Right cardiac atrium (tissue), 5 donors: ENCODE results near the gene FARP2. TPM values are rescaled to one million over a fixed set of nuclear protein-coding genes. Genes with fewer than 3 reads are reported as not detected.
A peak's percentile ranks its signal among the peaks of the same experiment; 100 is the strongest.

ENCODE experiments used
- ATAC-seq, 2 donors: fragments of 200-7000 bp; cut with Tn5 transposase; one replicate each; pipeline versions ENCODE4 v1.8.0 to v1.9.1; 2020; ENCODE audit warnings: moderate library complexity in 2 of 2, mild to moderate bottlenecking in 1 of 2
- DNase-seq, 3 donors: peaks; one replicate each; pipeline ENCODE4 v3.0.0-alpha.2; 2020
- H3K27ac ChIP-seq: one replicate; pipeline ENCODE4 v1.5.1; 2013; ENCODE audit warnings: mild to moderate bottlenecking, low read length, control low read depth, moderate library complexity
- H3K27me3 ChIP-seq: one replicate; pipeline ENCODE4 v1.6.1; 2013; ENCODE audit not compliant: control insufficient read depth, insufficient read depth
- H3K4me1 ChIP-seq: one replicate; pipeline ENCODE4 v1.6.1; 2013; ENCODE audit warnings: low read length; ENCODE audit not compliant: control insufficient read depth, insufficient read depth
- H3K4me3 ChIP-seq: one replicate; pipeline ENCODE4 v1.5.1; 2013; ENCODE audit warnings: low read length, control low read depth
- H3K9me3 ChIP-seq: one replicate; pipeline ENCODE4 v1.6.1; 2013; ENCODE audit warnings: low read length; ENCODE audit not compliant: control insufficient read depth
- WGBS: extraction: QIAGEN DNeasy Blood & Tissue Kit; methylation state at CpG from one replicate; pipeline ENCODE4 v1.1.7; 2013; 5-methylcytosine and 5-hydroxymethylcytosine counted together
- intact Hi-C, 4 donors: fragments of 100-400 bp; cut with DNase I; formaldehyde crosslinking; loops; one replicate each; pipeline versions ENCODE4 v1.11.0 to v1.14.0; 2022 to 2023
- polyA plus RNA-seq: library from polyadenylated mRNA; stranded (reverse); fragments of 200-250 nt; gene quantifications from one replicate; pipeline ENCODE4 v1.2.3, GENCODE V29; 2013
- total RNA-seq, 4 donors: library from RNA; stranded (reverse); fragmentation: NEBNext Ultra II Directional; extraction: Animal tissue kit (Norgen Biotek cat#: 25700); gene quantifications; one replicate each; pipeline ENCODE4 v1.2.1, GENCODE V29; 2021
- donor health status: healthy with polysubstance abuse.
- donor health status: DM: no; HTN: yes; CAD: no.
- donor health status: DM: no; HTN: no; CAD: no.
- donor health status: DM: no; HTN: yes; CAD: no; lungs with severe emphysema.
- donor health status: DM: yes; HTN: yes; CAD: no.

Gene FARP2
- total and polyA plus RNA-seq, 5 donors: 6.1 to 28.4 (median 24.1) TPM

DNA sequence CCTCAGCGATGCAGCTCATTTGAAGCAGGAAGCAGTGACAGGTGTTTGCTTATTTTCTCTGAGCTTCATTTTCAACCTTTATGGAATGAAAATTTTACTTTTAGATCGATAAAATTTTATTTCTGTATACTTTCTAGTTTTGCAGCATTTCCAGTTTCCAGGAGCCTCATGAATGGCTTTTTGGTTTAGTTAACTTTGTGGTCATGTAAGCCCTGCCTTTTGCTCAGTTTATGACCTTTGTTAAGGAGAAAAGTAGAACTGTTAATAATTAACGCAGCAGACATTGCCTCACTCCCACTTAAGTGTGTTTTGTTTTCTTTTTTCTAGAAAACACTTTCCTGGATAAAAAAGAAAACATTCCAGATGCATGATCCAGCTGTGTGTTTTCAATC, 4.4 kb upstream of the FARP2 start:
- H3K27me3 ChIP-seq: no peaks in the 10 kb centered on the region
- WGBS: 75% methylated on average over 3 of the region's 3 CpGs
- H3K9me3 ChIP-seq: no peaks in the 10 kb centered on the region
- H3K4me3 ChIP-seq: no peak overlapping the region
- no peaks in the 10 kb centered on the region for H3K4me1 ChIP-seq
- no peak overlapping the region for H3K27ac ChIP-seq
- intact Hi-C loops: no loop called here
- DNase-seq (no peak), ATAC-seq (no peak)

DNA sequence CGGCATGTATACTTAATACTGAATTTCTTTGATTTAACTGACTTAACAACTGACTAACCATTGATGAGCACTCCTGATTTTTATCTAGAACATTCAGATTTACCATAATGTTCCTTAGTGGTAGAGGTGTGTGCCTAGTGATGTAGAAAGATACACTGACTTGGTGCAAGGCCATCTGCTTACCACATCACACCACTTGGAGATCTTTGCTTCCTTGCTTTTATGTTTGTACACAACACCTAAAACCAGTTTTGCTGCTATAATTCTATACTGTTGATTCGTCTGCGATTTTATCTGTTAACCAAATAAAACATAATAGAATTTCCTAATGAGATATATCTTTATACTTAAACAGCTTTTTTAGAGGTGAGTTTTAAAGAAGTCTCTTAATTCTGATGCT, 3.9 kb upstream of the FARP2 start:
- Histone ChIP-seq H3K27me3 (no peaks in the 10 kb centered on the region), H3K4me1 (no peaks in the 10 kb centered on the region), H3K9me3 (no peaks in the 10 kb centered on the region), H3K27ac (no peak overlapping the region), H3K4me3 (no peak overlapping the region)
- intact Hi-C loops: no loop called here
- DNase-seq (no peak), ATAC-seq (no peak)
- 90% methylated on average over 3 of the region's 3 CpGs for WGBS

DNA sequence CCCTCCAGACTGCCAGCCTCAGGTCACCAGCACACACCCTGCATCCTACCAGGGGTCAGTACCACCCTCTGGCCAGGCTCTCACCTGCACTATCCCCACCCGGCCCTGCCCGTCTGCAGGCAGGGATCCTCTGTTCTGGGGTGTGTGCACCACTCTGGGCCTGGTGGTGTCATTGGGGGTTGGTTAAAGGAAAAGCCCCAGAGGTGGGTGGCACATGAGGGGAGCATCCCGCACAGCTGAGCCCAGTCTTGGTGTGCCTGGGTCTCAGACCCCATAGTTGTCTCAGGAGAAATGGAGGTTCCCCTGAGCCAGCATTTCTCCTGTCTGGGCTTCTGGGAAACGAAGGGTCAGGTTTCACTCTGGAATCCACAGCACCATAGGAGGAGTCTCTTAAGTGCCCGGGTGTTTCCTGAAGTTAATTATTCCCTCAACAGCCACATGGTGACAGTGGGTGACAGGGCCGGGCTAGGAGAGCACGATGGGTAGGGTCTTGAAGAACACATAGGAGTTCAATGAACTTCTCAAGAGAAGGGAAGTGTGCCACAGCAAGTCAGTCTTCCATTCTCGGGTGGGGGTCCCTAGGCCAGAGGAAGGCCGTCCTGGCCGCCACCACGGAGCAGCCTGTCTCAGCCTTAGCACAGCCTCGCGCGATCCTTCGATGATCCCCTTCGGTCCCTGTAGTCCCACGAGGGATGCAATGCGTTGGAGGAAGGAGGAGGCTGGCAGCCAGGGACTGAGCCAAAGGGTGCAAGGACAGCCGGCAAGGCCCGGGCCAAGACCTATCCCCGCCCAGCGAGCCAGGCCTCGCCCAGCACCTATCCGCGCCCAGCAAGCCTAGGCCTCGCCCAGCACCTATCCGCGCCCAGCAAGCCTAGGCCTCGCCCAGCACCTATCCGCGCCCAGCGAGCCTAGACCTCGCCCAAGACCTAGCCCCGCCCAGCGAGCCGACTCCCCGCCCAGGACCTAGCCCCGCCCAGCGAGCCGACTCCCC, 1.1 kb upstream of the FARP2 start:
- 28% methylated on average over 37 of the region's 40 CpGs for WGBS
- peak; percentile 84 to 95 (median 95) for DNase-seq

DNA sequence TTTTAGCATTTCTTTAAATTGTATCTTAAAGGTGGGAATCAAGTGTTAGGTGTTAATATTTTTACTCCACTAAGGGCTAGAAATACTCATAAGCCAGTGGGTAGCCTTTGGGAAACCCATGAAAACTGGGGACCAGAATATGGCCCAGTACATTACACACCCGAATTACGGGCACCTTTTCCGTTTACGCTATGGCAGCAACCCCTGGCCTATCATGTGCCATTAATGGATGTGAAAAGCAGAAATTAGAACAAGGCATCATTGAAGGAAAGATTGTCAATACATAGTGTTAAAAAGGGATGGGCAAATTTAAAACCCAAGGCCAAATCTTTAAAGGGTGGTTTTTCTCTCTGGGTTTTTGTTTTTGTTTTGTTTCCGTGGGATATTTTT, 781 bp downstream of the FARP2 start:
- intact Hi-C loops: no loop called here
- DNase-seq: no peak

More for the DNA sequence above, 1.1 kb upstream of the FARP2 start:
- Histone ChIP-seq H3K27me3 (no peaks in the 10 kb centered on the region), H3K4me1 (no peaks in the 10 kb centered on the region), H3K9me3 (no peaks in the 10 kb centered on the region), H3K4me3 (peak overlapping the region; percentile 7), H3K27ac (peak overlapping the region; percentile 86)
- intact Hi-C loops: no loop called here
- peak; percentile 64 to 69 for ATAC-seq

DNA sequence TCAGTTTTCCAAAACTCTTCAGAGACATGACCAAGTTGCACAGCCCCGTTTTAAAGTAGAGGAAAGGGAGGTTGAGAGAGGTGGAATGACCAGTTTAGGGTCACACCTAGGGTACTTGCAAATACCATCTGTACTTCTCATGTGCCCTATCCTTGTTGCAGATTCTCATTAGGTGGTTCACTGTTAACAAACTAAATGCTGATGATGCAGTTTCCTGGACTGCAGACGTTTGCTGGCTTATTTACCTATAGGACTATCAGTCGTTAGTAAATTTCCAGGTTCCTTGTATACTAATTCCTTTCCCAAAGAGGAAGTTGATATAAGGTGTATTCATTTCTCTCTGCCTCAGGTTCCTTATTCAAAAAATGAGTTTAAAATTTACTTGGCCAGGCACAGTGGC, 1.4 kb downstream of the FARP2 start:
- intact Hi-C loops: no loop called here
- DNase-seq (no peak), ATAC-seq (no peak)
- Histone ChIP-seq H3K4me3 (no peak overlapping the region), H3K27ac (no peak overlapping the region), H3K27me3 (no peaks in the 10 kb centered on the region), H3K4me1 (no peaks in the 10 kb centered on the region), H3K9me3 (no peaks in the 10 kb centered on the region)
- 58% methylated on average over 3 of the region's 3 CpGs for WGBS

More for the DNA sequence above, 781 bp downstream of the FARP2 start:
- H3K4me1 ChIP-seq: no peaks in the 10 kb centered on the region
- H3K9me3 ChIP-seq: no peaks in the 10 kb centered on the region
- WGBS: 15% methylated on average over 5 of the region's 5 CpGs
- ATAC-seq: no peak
- H3K27me3 ChIP-seq: no peaks in the 10 kb centered on the region
- H3K4me3 ChIP-seq: peak overlapping the region; percentile 55
- H3K27ac ChIP-seq: no peak overlapping the region

DNA sequence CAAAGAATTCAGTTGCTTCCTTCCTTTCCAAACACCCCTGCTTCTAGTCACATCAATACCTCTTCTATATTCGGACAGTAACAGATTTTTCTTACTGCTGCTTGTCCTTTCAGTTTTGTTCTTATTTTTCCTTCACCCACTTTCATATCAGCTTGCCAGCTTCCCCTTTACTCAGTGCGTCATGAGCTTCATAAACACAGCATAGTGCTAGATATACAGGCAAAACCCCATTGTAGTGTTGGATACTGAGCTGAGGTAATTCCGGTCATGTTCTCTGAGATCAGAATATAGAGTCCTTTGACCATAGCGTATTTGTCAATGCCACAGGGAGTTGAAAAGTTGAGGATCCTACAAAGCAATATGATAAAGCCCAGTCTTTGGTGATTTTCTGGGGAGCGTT, 2.4 kb downstream of the FARP2 start:
- DNase-seq: no peak
- ATAC-seq: no peak
- Histone ChIP-seq H3K4me3 (no peak overlapping the region), H3K9me3 (no peaks in the 10 kb centered on the region), H3K4me1 (no peaks in the 10 kb centered on the region), H3K27me3 (no peaks in the 10 kb centered on the region), H3K27ac (no peak overlapping the region)
- 76% methylated on average over 5 of the region's 5 CpGs for WGBS
- intact Hi-C loops: no loop called here

DNA sequence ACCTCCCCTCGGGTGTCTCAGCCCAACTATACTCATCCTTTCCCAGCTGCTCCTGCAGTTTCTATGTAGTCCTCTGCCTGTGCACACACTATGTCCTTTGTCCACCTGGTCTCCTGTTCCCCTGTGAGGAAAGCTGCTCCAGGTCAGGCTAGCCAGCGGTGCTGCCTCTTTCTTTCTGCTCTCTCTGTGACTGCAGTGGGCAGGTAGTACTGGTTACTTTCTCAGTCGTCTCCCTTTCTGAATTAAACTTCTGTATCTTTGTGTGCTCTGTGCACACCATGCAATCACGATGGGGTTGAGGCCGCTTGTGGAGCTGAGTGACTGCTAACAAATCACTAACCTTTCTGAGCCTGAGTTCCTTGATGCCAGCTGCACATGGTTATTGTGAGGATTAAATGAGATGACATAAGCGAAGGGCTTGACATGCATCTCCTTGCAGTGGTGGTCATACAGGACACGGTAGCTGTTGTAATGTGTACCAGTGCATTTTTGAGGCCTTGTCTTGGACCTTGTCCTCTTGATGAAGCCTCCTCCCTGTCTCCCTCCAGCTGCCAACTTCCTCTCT, 3.5 kb downstream of the FARP2 start:
- intact Hi-C loops: no loop called here
- 86% methylated on average over 7 of the region's 7 CpGs for WGBS
- Histone ChIP-seq H3K4me1 (no peaks in the 10 kb centered on the region), H3K9me3 (no peaks in the 10 kb centered on the region), H3K27ac (no peak overlapping the region), H3K27me3 (no peaks in the 10 kb centered on the region), H3K4me3 (no peak overlapping the region)
- DNase-seq (no peak), ATAC-seq (no peak)

DNA sequence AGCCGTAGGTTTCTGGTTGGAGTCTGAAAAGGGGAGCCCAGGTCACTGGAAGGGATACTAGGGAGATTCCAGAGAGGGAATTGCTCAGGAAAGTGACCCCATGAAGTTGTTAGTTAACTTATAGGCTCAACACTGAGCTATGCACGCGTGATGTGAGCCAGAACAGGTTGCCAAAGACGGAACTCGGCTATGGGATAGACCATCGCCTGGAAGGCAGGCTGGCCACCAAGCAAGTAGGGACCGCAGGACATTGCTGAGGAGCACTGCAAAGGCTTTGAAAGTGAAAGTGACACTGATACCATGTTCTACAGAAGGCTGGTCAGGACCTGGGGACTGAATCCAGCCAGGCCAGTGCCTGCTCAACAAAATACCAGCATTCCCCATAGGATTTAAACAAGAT, 7.3 kb downstream of the FARP2 start:
- no peak overlapping the region for H3K4me3 ChIP-seq
- WGBS: 90% methylated on average over 7 of the region's 7 CpGs
- DNase-seq (no peak), ATAC-seq (peak; percentile 37 to 50)
- intact Hi-C loops: no loop called here
- H3K9me3 ChIP-seq: no peaks in the 10 kb centered on the region
- no peaks in the 10 kb centered on the region for H3K27me3 ChIP-seq
- H3K4me1 ChIP-seq: no peaks in the 10 kb centered on the region
- H3K27ac ChIP-seq: no peak overlapping the region

DNA sequence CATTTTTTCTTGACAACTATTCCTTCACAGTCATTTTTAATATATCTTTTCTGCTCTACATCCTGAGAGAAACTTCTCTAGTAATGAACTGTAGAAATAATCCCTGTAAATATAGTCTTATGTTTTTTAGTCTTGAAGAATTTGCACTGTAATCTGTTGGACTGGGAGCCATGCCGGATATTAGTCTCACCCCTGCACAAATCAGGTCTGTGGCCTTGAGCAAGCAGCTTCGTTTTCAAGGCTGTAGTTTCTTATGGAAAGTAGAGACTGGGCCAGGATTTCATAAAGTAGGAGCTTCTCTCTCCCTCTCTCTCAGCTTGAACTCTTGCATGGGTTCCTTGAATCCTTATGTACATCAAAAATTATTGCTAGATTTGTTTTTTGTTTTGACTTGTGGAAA, 8.7 kb downstream of the FARP2 start:
- intact Hi-C loops: no loop called here
- Histone ChIP-seq H3K27ac (no peak overlapping the region), H3K27me3 (no peaks in the 10 kb centered on the region), H3K4me1 (no peaks in the 10 kb centered on the region), H3K9me3 (no peaks in the 10 kb centered on the region), H3K4me3 (no peak overlapping the region)
- no peak for DNase-seq
- ATAC-seq: peak in 1 of 2 donors; percentile 35
- 66% methylated on average over 2 of the region's 2 CpGs for WGBS

DNA sequence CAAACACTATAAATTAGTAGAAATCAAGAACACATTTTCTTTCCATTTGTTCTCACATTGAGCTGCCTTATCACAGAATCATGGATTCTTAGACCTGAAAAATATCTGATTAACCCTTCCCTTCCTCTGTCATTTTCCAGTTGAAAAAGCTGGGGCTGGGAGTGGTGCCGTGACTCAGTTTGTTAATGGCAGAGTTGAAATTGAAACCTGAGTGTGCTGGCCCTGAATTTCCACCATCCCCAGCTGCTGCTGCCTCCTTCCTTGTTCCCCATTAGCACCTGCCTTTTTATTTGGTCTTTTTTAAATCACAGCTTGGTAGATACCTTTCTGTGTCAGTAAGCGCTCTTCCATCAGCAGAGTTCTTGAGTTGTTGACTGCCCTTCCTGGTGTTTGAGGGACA, 10.6 kb downstream of the FARP2 start:
- Histone ChIP-seq H3K27ac (no peak overlapping the region), H3K4me1 (no peaks in the 10 kb centered on the region), H3K27me3 (no peaks in the 10 kb centered on the region), H3K9me3 (no peaks in the 10 kb centered on the region), H3K4me3 (no peak overlapping the region)
- ATAC-seq: no peak
- DNase-seq: no peak
- intact Hi-C loops: no loop called here
- 97% methylated on average over 2 of the region's 2 CpGs for WGBS

DNA sequence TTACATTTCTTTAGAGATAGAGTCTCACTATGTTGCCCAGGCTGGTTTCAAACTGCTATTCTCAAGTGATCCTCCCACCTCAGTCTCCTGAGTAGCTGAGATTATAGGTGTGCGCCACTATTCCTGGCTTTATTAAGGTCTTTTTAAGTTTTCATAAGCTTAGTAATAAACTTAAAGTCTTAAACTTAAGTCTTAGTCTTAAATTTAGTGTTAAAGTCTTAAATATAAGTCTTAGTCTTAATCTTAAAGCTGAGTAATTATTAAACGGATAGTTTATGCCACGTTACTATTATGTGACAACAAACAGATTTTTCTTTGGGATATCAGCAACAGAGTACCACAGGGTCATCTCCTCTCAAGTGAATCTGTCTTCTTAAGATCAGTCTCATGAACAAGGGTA, 12.6 kb downstream of the FARP2 start:
- no peaks in the 10 kb centered on the region for H3K27me3 ChIP-seq
- H3K9me3 ChIP-seq: no peaks in the 10 kb centered on the region
- DNase-seq (no peak), ATAC-seq (no peak)
- H3K4me3 ChIP-seq: no peak overlapping the region
- WGBS: 92% methylated on average over 3 of the region's 3 CpGs
- H3K4me1 ChIP-seq: no peaks in the 10 kb centered on the region
- no peak overlapping the region for H3K27ac ChIP-seq
- intact Hi-C loops: no loop called here
